OCI-LY7 (cell line): ENCODE data around the gene JAZF1. TPM values are rescaled to one million over a fixed set of nuclear protein-coding genes. Genes with fewer than 3 reads are reported as not detected.

Experiments
- BruUV-seq: library from RNA; stranded (reverse); fragments of 400-500 nt; replicated peaks from 2 replicates; lab custom pipeline; 2021; lab: Mats Ljungman, UMichigan
- CTCF ChIA-PET: fragments of 300-600 bp; sonication (Branson Sonifier 250); formaldehyde crosslinking; loops from one replicate; lab custom pipeline; 2022; ENCODE audit warnings: antibody characterized with exemption; ENCODE audit not compliant: unreplicated experiment; lab: Charles Lee
- POLR2A ChIA-PET: fragments of 300-600 bp; sonication (Branson Sonifier 250); formaldehyde crosslinking; loops from one replicate; lab custom pipeline; 2022; ENCODE audit warnings: antibody characterized with exemption; lab: Charles Lee
- DNase-seq: peaks from one replicate; pipeline ENCODE4 v3.0.0-alpha.2; 2015; ENCODE audit warnings: low spot score
- H2AFZ ChIP-seq: fragments of 200-600 bp; sonication (generic), shearing (Covaris generic); 2 replicates; pipeline ENCODE4 v1.6.1; 2014; ENCODE audit warnings: mild to moderate bottlenecking, antibody characterized with exemption, low read length, moderate library complexity
- H3K27ac ChIP-seq: fragments of 200-600 bp; sonication (generic); 2 replicates; pipeline ENCODE4 v1.5.1; 2014; ENCODE audit warnings: mixed run types, low read depth, mild to moderate bottlenecking, moderate library complexity, low read length, inconsistent platforms; ENCODE audit not compliant: poor library complexity, severe bottlenecking
- H3K36me3 ChIP-seq: fragments of 200-600 bp; sonication (generic); 2 replicates; pipeline ENCODE4 v1.6.1; 2014; ENCODE audit warnings: mild to moderate bottlenecking, antibody characterized with exemption, low read length, moderate library complexity, mixed read lengths; ENCODE audit not compliant: insufficient read depth
- H3K4me1 ChIP-seq: fragments of 200-600 bp; sonication (generic); 2 replicates; pipeline ENCODE4 v1.5.1; 2014; ENCODE audit warnings: mild to moderate bottlenecking, low read length; ENCODE audit not compliant: insufficient read depth, poor library complexity, severe bottlenecking
- H3K4me2 ChIP-seq: fragments of 200-600 bp; sonication (generic); 2 replicates; pipeline ENCODE4 v1.6.1; 2014; ENCODE audit warnings: mild to moderate bottlenecking, low read length
- H3K4me3 ChIP-seq: fragments of 200-600 bp; sonication (generic); 2 replicates; pipeline ENCODE4 v1.5.1; 2014; ENCODE audit warnings: mild to moderate bottlenecking, low read depth, low read length; ENCODE audit not compliant: poor library complexity, severe bottlenecking
- H3K79me2 ChIP-seq: fragments of 200-600 bp; sonication (generic); 2 replicates; pipeline ENCODE4 v1.6.1; 2016; ENCODE audit warnings: low read depth, mild to moderate bottlenecking, low read length, moderate library complexity, mixed read lengths; ENCODE audit not compliant: insufficient read depth
- H3K9me2 ChIP-seq: fragments of 200-600 bp; sonication (generic); 2 replicates; pipeline ENCODE4 v1.6.1; 2016; ENCODE audit warnings: mild to moderate bottlenecking, low read length, mixed read lengths; ENCODE audit not compliant: insufficient read depth
- H3K9me3 ChIP-seq: fragments of 200-600 bp; sonication (generic); 2 replicates; pipeline ENCODE4 v1.6.1; 2014; ENCODE audit warnings: mild to moderate bottlenecking, mixed run types, low read length, mixed read lengths
- H4K20me1 ChIP-seq: fragments of 200-600 bp; sonication (generic); 2 replicates; pipeline ENCODE4 v1.6.1; 2014; ENCODE audit warnings: mild to moderate bottlenecking, antibody characterized with exemption, low read length, moderate library complexity, mixed read lengths; ENCODE audit not compliant: insufficient read depth
- CTCF ChIP-seq: fragments of 200-600 bp; sonication (generic); conservative IDR thresholded peaks from 2 replicates; pipeline ENCODE4 v1.5.1; 2014; ENCODE audit warnings: mild to moderate bottlenecking, antibody characterized with exemption, low read length, moderate library complexity, mixed read lengths
- EZH2phosphoT487 ChIP-seq: fragments of 200-600 bp; sonication (generic); IDR thresholded peaks from 2 replicates; pipeline ENCODE4 v1.6.1; 2018; ENCODE audit warnings: low read depth, borderline replicate concordance, mild to moderate bottlenecking, mixed run types, antibody characterized with exemption, low read length, moderate library complexity, mixed read lengths
- intact Hi-C: fragments of 100-400 bp; cut with micrococcal nuclease; formaldehyde crosslinking; loops from one replicate; pipeline ENCODE4 v1.10.0; 2022; ENCODE audit not compliant: unreplicated experiment
- total RNA-seq, 2 experiments: library from RNA; depleted of rRNA in 1 of 2; stranded (reverse); fragments of >200 nt in 1 of 2; shearing (Covaris generic) in 1 of 2; gene quantifications; 2 replicates each; pipeline ENCODE4 v1.2.3, GENCODE V29; 2014 to 2022

The JAZF1 gene
- total RNA-seq, 2 experiments from 2014 or later = 6.3 to 25.0 TPM

DNA sequence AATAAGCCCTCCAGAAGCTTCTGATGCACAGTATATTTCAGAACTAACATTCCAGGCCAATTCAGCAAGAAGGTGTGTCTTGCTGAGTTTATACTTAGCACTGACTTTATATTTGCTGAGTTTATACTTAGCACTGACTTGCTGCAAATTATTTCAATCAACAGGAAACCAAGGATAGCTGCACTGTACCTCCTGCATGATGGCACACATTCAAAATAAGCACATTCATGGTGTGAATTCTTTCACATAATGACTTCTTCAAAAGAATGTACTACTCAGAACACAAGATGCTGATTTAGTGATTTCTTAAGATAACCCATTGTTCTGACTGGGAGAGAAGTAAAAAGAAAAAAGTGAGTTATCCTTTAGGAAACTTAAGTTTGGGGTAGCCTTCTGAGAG lies 52.0 kb downstream of the JAZF1 start:
- DNase-seq = no peak
- H3K27ac ChIP-seq = no peak overlapping the region
- 0 out of 2 replicates have a peak, but pooled peaks cover 5% of the 10 kb centered on the region for H3K36me3 ChIP-seq
- H4K20me1 ChIP-seq = no peaks in the 10 kb centered on the region
- ChIA-PET CTCF (no interaction called here), POLR2A (interaction anchor here (0.9 kb wide), 1 partner anchor 42 kb away, joined by 4 read pairs; no protein-coding TSS in a partner anchor)
- no peaks in the 10 kb centered on the region for H3K9me3 ChIP-seq
- H3K4me1 ChIP-seq = peaks cover 6% of the 10 kb centered on the region
- no peak for TF ChIP-seq EZH2phosphoT487
- no peak for TF ChIP-seq CTCF
- H3K9me2 ChIP-seq = no peaks in the 10 kb centered on the region
- no peak overlapping the region for H2AFZ ChIP-seq
- no peak overlapping the region for H3K4me3 ChIP-seq
- peaks cover 6% of the 10 kb centered on the region; the same call in 1 of the 2 replicates for H3K79me2 ChIP-seq
- intact Hi-C loops = no loop called here
- H3K4me2 ChIP-seq = no peak overlapping the region
- BruUV-seq = no TSS peak

GRCh38 chr7:28126410-28127041 lies 54.1 kb downstream of the JAZF1 start:
- Histone ChIP-seq H2AFZ (no peak overlapping the region), H3K4me1 (peaks cover 6% of the 10 kb centered on the region), H3K27ac (no peak overlapping the region), H3K4me2 (no peak overlapping the region), H3K4me3 (no peak overlapping the region), H3K79me2 (peaks cover 6% of the 10 kb centered on the region; the same call in 1 of the 2 replicates), H3K36me3 (0 out of 2 replicates have a peak, but pooled peaks cover 5% of the 10 kb centered on the region), H3K9me3 (no peaks in the 10 kb centered on the region), H4K20me1 (no peaks in the 10 kb centered on the region), H3K9me2 (no peaks in the 10 kb centered on the region)
- no TSS peak for BruUV-seq
- TF ChIP-seq EZH2phosphoT487 = no peak
- TF ChIP-seq CTCF = no peak
- ChIA-PET CTCF (no interaction called here), POLR2A (interaction anchor here (0.7 to 1.3 kb wide), 3 partner anchors 13 to 328 kb away, joined by 3 to 4 read pairs (median 4); no protein-coding TSS in a partner anchor)
- intact Hi-C loops = no loop called here
- no peak for DNase-seq
